ENCODE data around the gene MSMP.

The MSMP gene

GRCh38 chr9:35717132-35717870 is 36.8 kb downstream of the MSMP start:
- DNase-seq, result no peak

DNA sequence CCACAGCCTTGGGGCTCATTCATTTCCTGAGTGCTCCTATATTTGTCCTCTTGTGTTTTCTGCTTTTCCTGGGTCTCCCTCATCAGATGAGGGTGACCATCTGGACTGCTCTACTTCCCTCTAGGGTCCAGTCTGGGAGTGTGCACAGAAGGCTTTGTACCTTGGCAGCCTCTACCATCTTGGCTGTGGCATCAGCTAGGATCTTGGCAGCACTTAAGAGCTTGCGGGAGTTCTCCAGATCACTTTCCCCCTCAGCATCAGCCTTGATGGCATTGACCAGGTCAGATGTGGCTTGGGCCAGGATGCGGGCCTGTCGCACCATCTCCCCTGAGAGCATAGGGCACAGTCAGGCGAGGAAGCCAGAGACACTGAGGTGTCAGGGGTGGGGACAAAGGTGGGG is 37.8 kb downstream of the MSMP start:
- no peak for DNase-seq

DNA sequence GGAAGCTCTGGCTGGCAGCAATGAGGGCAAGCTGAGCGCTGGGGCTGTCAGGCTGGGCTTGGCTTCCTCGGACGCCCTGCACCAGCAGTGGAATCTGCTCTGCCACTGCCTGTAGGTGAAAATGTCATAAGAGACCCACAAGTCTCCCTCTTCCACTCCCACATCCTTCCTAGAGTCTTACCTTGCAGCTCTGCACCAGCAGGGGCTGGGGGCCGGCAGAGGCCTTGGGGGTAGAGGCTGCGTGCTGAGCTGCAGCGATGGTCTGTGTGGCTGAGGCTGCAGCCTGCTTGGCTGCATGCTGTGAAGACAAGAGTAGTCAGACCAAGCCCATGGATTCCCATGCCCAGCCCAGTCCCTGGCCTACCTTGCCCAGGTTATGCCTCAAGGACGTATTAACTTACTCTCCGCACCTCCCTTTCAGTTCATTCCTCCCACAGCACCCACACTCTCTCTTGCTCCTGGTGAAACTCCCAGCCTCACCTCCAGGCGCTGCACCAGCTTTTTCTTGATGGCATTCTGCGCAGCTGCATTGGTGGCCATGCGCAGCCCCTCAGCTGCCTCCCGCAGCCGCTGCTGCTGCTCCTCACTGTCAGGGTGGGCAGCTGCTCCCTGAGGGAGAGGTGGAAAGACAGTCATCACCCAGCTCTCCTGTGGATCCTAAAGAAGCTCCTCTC is 39.4 kb downstream of the MSMP start:
- no peak for DNase-seq

DNA sequence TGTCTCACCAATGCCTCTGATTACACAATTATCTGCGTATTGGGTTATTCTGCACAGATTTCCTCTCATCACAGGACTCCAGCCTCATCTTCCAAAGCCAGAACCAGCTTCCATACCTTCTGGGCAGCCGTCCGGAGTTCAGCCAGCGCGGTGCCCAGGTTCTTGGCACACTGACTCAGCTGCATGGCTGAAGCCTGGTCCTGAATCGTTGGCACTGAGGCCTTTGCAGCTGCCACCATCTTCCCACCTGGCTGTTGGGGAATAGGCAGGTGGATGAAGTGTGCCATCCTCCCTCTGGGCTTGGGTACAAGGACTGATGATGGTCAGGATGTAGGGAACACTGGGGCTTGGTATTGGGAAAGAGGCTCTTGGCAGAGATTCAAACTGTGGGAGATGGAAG is 40.0 kb downstream of the MSMP start:
- DNase-seq, result no peak

GRCh38 chr9:35713578-35713977 is 40.5 kb downstream of the MSMP start:
- no peak for DNase-seq

DNA sequence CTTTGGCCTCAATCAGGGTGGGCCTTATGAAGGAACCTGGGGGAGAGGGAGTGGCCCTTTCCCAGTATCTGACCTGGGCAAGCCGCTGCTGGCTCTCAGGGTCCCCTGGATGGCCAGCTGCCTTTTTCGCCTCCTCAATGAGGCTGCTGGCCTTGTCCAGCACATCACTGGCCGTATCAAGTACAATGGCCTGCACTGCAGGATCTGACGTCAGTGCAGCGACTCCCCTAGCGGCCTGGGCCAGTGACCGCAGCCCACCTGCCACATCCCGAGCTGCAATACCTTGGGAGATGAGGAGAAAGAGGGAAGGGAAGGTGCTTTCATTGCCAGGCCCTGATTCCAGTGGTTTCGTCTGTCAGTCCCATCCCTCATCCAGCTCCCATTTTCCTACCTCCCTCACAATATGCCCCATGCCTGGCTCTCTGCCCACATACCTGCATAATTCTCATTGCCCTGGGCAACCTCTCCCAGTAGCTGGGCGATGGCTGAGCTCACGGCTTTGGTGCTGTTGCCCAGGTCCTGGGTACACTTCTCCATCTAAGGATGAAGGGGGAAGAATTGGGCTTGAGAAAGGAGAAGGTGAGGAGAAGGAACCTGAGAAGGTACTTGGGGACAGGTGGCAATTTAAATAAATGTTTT is 41.2 kb downstream of the MSMP start:
- DNase-seq, result no peak

DNA sequence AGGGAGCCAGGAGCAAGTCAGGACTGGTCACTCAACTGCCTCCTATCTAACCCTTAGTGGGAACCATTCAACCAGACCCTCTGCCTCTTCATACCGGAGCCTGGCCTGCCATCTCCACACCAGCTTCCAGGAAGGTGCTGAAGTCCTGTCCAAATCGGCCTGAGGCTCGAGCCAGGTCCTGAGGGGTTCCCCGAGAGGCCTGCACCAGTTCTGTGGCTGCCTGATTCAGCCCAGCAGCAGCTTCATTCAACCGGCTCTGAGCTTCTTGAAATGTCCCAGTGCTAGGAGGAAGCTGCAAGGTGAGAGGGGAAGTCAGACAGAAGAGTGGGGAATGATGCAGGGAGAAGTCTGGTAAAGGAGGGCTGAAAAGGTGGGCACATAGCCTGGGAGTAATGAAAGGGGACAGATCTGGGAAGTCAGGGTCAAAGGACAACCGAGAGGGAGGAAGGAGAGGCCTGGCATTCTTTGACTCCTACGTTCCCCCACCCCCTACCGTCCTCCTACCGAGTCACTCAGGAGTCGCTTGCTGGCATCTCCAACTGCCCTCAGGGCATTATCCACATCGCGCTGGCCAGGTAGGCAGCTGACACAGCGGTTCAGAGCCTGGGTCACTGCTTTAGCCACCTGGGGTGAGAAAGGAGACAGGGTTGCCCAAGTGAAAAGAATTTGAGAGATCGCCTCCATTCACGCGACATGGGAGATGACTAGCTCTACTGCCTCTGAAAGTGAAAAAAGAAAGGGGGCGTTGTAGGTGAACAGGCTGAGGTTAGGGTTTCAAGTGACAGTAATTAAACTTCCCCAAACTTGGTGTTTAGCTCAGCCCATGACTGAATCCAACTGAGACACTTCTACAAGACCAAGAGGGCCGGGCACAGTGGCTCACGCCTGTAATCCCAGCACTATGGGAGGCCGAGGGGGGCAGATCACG is 42.3 kb downstream of the MSMP start:
- DNase-seq, result no peak

- DNase-seq, result no peak
Observed at GRCh38 chr9:35710818-35711500, 43.1 kb downstream of the MSMP start.

DNA sequence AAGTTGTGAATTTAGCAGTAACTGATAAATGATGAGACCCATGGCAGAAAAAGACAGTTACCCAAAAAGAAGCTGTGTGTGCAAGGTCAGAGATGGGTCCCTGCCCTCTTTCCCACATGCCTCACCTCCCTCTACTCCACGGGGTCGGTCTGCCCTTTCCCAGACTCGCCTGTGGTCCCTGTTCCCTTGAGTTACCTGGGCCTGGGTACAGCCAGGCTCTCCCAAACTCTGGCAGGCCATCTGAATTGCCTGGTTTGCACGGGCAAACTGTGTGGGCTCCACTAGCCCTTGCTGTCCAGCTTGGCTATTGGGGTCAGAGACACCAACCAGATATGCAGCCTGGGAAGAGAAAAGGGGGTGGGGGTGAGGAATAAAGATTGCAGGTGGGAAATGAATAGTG is 45.9 kb downstream of the MSMP start:
- no peak for DNase-seq

DNA sequence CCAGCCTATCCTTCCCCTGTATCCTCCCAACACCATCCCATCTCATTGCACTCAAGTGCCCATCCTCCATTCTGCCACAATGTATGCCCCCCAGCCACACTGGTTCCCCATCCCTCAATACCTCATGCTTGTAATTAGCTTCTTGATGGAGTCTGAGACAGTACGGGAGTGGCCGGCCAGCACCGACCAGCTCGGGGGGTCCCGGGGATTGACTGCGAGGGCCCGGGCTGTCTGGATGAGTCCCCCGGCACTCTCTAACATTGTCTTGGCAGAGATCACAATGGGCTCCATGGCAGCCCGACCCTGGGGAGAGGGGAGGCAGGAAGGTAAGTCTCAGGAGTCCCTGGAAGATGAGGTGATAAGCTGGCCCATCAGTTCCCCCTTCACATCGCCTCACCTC is 47.1 kb downstream of the MSMP start:
- DNase-seq, result no peak

DNA sequence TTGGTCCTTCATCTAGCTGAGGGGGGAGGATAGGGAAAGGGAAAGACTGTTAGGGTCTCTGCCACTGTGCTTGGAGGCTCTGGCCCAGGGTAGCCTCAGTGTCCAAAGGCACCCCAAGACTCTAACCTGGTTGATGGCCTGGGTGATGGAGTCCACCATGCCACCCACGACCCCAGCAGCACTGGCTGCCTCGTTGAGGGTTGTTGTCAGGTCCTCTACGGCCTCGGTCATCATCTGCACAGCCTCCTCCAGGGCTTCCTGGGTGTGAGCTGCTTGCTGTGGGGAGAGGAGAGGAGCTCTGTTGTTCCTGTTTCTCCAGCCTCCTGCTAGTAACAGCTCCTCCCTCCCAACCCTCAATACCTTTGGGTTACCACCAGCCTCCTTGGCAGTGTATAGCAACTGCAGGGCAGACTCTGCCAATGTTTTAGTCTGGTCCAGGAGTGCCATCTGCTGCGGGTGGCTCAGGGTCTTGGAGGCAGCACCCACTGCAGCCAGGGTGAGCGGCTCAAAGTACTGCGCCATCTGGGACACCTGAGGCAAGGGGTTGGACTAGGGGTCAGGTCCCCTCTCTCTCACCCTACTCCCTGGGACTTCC is 48.1 kb downstream of the MSMP start:
- no peak for DNase-seq

- DNase-seq, result no peak
Observed at GRCh38 chr9:35705372-35705771, 48.7 kb downstream of the MSMP start.

DNA sequence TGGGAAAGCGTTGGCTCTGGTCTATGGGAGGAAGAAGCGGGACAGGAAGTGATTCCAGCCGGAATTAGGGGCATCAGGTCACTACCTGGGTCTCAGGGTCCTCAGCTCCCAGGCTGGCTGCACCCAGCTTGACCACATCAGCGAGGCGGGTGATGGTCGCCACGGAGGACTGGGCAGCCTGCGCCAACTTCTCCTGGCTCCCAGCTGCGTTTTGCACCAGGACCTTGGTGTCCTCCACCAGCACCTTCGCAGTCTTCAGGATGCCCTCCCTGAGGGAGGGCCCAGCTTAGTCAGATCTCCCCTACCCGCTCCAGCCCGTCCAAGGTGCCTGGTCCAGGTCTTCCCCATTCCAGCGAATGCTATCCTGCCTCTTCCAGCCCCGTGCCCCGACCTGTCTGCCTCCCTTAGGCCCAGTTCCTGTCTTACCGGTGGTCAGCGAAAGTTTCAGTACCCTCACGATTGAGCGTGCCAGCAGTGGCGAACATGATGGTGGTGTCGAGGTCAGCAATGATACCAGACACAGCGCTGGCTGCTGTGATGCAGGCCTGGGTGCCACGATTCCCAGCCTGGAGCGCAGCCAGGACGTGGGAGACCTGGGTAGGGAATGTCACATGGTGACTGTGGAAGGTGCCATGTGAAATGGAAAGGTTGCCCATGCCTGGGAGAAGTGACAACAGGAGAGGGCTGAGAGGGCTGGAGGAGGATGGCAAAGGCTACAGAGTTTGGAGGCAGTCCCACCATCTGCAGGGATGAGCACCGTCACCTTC is 50.0 kb downstream of the MSMP start:
- no peak for DNase-seq

Measured in GOT3 (cell line).